ENCODE measurements around the gene TBCD.

GRCh38 chr17:82989881-82990280 lies 238.0 kb downstream of the TBCD start:
- TF ChIP-seq CTCF (IDR thresholded peaks at IDR 0.05; ENCODE audit: insufficient read depth, low read depth, low read length) (no peak), EZH2 (IDR thresholded peaks at IDR 0.05; ENCODE audit: insufficient read depth, low read length) (no peak)
